Central memory CD4-positive, alpha-beta T cell (primary cell): ENCODE measurements around the gene CNGB1.

Experiments
- DNase-seq: peaks from one replicate; pipeline ENCODE4 v3.0.0; 2022

CNGB1 gene

DNA sequence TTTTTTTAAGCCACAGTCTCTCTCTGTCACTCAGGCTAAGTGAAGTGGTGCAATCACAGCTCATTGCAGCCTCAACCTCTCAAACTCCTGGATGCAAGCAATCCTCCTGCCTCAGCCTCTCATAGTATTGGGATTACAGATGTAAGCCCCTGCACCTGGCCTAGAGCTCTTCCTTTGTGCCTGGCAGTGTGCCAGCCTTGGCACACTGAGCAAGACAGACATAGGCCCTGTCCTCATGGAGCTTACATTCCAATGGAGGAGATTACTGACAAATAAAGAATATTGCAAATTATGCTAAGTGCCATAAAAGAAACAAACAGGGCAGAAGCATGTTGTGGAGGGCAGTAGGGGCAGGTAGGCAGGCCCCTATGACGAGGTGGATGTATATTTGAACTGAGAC lies 920 bp upstream of the CNGB1 start:
- DNase-seq = no peak

DNA sequence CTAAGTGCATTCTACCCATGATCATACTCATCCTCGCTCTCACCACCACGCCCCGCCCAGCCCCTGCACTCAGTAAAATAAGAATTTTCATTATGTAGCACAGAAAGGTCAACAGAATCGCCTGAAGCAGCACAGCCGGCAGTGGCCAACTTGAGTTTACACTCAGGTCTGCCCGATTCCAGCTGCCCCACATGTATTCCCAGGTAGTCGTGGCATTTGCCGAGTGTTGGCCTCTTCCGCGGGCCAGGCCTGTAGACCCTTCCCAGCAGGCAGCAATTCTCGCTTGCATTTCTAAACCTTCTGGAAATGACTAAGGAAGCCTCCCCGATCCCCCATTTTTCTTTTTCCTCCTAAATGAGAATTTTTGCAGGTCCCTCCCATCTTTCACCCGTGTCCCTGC lies 609 bp downstream of the CNGB1 start:
- DNase-seq = no peak

- DNase-seq = no peak
These were observed 1.3 kb downstream of the CNGB1 start for GRCh38 chr16:57969451-57970123.

GRCh38 chr16:57967916-57968315 lies 3.0 kb downstream of the CNGB1 start:
- DNase-seq = no peak

DNA sequence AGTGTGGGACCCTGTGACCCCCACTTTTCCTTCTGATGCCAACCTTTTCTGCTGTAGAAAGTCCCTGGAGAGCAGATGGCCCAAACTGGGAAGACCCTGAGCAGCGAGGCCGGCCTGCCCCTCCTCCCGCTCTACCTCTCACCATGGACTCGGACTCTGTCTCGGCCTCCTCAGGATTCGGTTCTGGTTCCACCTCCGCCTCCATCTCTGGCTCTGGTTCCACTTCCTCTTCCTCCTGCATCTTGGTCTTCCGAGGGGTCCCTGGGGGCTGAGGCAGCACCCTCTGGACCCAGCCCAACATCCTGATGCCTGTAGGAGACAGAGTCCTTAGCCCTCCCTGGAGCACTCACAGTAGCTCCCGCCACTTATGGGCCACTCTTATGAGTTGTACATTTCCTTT lies 3.9 kb downstream of the CNGB1 start:
- DNase-seq = no peak

DNA sequence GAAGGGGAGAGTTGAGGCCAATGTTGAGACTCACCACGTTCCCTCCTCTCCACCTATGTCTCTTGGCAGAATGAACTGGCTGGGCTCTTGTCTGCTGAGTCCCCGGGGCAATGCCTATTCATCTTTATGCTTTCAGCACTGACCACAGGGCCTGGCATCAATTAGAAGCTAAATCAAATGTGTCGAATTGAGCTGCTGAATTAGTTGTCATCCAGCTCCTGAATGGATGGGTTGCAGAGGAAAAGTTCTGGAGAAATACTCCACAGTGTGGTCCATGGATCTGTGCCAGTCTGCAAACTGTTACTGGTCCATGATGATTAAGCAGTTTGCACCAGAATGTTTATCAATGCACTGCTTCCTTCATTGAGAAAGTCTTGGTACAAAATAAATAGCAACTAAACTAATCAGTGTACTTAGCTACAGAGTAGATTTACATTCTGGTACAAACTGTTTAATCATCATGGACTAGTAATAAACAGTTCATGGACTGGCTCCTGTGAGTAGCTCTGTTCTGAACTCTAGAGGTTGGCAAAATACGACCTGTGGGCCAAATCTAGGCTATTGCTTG lies 4.6 kb downstream of the CNGB1 start:
- no peak for DNase-seq

- no peak for DNase-seq
These were observed 6.7 kb downstream of the CNGB1 start for GRCh38 chr16:57964157-57964700.

DNA sequence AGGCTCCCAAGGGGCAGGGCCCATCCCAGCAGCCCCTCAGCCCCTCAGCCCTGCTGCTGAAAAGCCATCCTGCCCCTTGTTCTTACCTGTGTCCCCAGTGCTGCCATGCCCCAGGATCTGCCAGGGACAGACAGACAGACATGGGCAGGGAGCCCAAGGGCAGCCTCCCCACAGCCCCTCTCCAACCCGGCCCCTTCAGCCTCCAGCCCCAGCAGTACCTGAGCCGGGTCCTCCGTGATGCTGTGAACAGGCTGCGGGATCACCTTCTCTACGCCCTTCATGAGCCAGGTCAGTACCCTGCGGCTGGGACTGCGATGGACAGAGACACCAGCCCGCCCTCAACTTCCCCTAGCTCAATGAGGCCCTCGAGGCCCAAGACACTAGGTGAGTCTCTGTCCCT lies 8.2 kb downstream of the CNGB1 start:
- DNase-seq = no peak

- no peak for DNase-seq
These were observed 8.9 kb downstream of the CNGB1 start for GRCh38 chr16:57962046-57962445.

- DNase-seq = no peak
These were observed 9.4 kb downstream of the CNGB1 start for GRCh38 chr16:57961538-57961937.

- DNase-seq = no peak
These were observed 10.0 kb downstream of the CNGB1 start for GRCh38 chr16:57960826-57961472.

- DNase-seq = no peak
These were observed 10.6 kb downstream of the CNGB1 start for GRCh38 chr16:57960310-57960709.

- DNase-seq = no peak
These were observed 11.1 kb downstream of the CNGB1 start for GRCh38 chr16:57959804-57960203.

DNA sequence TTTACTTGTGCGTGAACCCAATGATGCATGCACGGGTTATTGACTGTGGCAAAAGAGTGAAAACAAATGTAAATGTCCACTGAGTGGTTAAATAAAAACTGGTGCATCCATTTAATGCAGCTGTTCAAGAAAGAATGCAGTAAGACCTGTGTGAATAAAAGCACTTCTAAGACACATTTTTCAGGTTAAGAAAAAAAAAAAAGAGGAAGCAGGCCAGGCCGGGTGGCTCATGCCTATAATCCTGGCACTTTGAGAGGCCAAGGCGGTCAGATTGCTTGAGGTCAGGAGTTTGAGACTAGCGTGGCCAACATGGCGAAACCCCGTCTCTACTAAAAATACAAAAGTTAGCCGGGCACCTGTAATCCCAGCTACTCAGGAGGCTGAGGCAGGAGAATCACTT lies 11.8 kb downstream of the CNGB1 start:
- no peak for DNase-seq

GRCh38 chr16:57958544-57958943 lies 12.4 kb downstream of the CNGB1 start:
- DNase-seq = no peak

- no peak for DNase-seq
These were observed 13.1 kb downstream of the CNGB1 start for GRCh38 chr16:57957673-57958392.

GRCh38 chr16:57956924-57957672 lies 13.8 kb downstream of the CNGB1 start:
- DNase-seq = no peak

DNA sequence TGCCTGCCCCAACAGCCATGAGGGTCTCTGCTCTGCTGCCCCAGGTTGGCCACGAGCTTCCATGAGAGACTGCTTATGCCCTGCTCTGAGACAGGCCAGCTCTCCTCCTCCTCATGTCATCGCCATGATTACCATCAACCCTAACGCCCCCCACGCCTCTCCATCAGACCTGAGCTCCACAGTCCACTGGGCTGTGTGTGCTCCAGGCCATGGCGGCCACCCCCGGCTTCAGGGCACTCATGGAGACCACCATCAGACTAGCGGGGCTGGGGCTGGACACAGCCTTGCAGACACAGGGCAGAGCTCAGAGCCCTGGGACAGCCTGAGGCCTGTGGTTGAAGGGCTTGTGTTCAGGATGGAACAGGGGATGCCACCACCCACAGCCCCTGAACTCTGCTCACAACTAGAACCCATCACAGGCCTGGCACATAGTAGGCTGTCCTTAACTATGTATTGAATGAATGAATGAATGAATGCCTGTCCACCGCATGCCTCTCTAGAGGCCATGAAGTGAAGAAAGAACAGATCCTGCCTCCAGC lies 14.6 kb downstream of the CNGB1 start:
- DNase-seq = no peak

- DNase-seq = no peak
These were observed 15.2 kb downstream of the CNGB1 start for GRCh38 chr16:57955572-57956188.

DNA sequence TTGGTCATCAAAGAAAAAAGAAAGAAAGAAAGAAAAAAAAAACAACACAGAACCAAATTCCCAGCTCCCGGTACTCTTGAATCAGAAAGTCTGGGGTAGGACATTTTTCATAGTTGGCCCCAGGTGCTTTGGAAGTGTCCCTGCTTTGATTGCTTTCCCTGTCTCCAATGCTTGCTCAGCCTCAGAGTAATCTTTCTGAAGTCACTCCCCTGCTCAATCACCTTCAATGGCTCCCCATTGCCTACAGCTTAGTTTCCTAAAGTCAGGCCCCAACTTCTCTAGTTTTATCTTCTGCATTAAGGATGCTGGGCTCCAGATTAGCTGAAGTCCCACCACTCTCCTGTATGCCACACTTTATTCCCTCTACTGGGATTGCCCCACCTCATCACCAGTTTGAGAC lies 17.1 kb downstream of the CNGB1 start:
- DNase-seq = no peak

DNA sequence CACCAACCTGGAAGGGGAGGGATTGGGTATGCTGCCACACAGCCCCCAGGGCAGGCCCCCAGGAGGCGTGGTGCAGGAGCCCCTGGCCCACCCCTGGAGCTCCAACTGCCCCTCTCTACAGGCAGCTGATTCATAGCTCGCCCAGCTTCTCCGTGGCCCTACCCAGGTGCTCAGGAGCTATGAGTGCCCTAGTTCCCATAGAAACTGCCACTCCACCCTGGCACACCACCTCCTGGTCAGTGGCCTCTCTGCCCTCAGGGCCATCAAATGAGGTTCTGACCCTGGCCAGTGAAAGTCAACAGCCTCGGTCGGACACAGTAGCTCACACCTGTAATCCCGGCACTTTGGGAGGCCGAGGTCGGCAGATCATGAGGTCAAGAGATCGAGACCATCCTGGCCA lies 18.0 kb downstream of the CNGB1 start:
- DNase-seq = no peak
